Muscle of back (tissue), 11 donors: ENCODE results near the gene ZFHX3. TPM values are rescaled to one million over a fixed set of nuclear protein-coding genes. Genes with fewer than 3 reads are reported as not detected.

Experiments used
- DNase-seq, 3 donors: peaks; one replicate each; pipeline versions ENCODE4 v3.0.0 to v3.0.0-alpha.2; 2013
- polyA plus RNA-seq, 10 donors: library from polyadenylated mRNA; unstranded; fragments of 120-200 nt; gene quantifications; one replicate each; pipeline ENCODE4 v1.2.1, GENCODE V29; 2013; ENCODE audit not compliant: insufficient read length in 10 of 10

ZFHX3 gene
- polyA plus RNA-seq, 10 donors: 7.4 to 13.0 (median 11.1) TPM

DNA sequence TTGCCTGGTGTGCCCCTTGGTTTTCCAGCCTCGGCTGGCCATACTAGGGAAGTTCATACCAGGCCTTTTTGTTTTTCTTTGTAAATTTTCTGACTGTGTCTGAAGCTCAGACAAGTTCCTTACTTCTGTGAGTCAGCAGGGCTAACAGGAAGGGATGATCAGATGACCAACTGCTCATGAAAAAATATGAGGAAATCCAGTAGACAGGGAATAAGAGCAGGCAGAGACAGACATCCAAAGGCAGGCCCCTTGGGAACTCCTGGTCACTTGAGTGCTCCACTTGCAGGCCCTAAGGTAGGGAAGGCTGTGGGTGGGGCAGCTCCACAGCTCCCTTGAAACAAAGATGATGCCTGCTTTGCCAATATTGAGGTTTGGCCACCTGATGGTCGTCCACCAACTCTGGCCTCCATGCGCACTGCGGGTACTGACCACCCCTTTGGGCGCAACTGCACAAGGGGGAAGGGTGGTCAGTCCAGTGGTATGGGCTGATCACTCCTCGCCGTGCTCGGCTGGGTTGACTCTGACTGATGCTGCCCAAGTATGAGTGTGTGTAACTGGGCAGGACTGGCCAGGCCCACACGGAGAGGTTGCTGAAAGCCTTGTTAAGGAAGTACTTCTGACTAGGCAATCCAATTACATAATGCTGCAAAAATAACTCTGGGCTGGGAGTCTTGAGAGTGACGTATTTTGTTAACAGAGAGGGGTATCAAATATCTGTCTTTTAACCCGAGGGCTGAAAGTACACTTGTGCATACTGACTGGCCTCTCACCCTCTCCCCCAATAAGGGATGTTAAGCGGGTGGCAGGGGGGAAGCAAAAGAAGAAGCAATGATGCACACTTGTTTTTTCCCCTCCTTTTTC lies 20.8 kb upstream of the ZFHX3 start:
- DNase-seq: peak in 2 of 3 donors; percentile 87 to 88

DNA sequence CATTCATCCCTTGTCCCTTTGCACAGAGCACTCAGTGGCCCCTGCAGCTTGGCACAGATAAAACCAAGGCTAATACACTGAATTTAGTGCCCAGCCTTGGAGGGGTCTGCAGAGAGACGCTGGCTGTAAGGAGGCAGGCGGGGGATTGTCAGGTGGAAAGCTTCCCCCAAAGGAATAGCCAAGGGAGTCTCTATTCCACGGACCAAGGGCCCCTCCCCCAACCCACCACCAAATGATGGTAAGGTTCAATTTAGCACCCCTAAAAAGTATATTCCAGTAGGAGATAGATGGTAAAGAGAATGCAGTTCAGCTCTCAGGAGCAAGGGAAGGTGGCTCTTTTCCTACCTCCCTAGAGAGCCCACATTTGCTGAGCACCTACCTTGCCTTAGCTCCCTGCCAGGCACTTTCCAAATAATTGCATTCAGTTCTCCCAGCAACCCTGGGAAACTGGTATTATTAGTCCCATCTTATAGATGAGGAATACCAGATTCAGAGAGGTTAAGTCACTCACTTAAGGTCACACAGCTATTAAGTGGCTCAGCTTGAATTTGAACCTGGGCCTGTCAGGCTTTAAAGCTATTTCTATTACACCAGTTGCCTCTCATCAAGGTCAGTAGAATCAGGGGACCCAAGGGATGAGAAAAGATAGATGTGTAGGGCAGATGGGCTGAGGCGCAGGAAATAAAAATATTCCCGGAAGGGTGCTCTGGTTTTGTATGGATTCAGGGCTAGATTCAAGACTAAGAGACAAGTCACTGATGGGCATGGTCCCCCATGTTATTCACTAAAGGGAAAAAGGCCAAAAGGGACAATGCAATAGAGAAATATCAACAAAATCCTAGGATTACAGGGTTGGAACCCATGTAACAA lies 20.0 kb upstream of the ZFHX3 start:
- DNase-seq: no peak

DNA sequence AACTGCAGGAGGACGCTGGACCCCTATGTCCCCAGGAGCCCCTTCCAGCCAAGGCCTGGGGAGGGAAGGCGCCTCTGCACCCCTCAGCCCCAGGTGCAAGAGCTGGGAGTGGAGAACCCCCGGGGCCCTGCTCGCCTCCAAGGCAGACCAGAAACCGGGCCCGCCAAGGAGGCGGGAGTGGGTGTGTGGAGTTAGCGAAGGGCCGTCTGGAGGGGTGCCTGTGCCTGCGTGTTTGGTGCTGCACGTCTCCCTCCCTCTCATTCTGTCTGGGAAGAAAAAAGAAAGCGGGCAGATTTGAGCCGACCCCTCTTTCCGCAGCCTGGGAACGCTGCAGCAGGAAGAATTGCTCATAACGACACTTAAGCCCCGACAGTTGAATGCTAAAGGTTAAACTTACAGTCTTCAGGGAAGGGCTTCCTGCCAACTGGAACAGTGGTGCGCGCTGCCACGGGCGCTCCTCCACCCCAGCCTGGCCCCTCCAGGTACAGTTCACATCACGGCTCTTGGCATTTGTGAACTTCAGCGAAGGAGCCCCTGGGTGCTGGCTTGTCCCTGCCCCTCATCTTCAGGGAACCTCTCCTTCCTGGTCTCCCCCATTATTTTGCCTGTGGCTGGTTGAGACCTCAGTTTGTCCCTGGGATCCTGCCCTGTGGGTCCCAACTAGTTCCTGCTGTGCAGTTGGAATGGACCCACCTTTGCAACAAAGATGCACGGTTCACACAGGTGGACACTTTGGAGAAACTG lies 19.2 kb upstream of the ZFHX3 start:
- peak in 2 of 3 donors; percentile 50 to 80 for DNase-seq

DNA sequence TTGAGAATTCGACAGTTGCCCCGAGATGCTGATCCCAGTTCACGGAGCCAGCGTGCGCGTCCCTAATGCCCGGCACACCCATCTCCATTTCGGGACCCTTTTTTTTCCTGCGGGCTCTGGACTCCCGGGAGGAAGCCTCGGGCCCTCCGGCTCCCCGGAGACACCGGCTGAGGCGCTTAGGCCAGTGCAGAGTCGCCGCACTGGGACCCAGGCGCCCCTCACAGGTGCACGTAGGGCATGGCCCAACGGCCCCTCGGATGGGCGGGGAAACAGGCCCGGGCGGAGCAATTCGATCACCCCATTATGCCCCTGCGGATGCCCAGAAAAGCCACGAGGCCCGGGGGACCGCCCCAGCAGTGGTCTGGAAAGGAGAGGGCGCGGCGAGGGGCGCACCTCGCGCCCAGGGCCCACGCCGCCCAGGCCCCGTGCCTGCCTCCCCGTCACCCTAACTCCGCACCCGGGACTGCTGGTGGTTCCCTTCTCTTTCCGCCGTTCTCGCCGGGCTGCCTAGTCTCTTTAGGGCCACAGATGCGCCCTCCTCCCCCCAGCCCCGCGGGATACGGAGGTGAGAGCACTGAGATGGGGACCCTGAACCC lies 18.5 kb upstream of the ZFHX3 start:
- DNase-seq: no peak

DNA sequence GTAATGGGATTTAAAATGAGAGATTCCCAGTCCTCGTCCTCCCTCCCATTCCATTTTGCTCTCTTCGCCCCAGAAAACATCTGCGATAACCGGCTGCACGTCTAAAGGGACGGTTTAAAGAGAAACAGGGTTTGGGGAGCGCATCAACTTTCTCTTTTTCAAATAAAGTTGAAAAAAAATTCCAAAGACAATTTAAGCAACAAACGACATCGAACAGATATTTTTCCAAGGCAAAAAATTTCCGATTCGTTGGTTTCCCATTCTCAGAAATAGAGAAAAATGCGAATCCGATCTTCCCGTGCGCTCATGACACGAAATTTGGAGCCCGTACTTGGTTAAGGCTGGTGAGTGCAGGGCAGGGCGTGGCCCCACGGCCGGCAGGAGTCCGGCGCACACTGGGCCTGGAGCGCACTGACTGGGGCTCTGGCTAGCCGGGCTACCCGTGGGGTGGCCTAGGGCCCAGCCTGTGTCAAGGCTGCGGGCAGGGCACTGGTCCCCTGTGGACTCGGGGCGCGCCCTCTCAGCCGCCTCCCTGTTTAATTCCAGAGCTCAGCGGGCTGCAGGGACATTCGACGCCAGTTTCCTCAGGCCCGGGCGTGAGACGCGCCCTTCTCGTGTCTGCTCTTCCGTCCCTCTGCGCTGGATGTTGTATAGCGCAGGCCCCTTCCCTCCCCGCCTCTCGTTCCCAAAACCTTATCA lies 17.9 kb upstream of the ZFHX3 start:
- peak in 2 of 3 donors; percentile 51 to 80 for DNase-seq

DNA sequence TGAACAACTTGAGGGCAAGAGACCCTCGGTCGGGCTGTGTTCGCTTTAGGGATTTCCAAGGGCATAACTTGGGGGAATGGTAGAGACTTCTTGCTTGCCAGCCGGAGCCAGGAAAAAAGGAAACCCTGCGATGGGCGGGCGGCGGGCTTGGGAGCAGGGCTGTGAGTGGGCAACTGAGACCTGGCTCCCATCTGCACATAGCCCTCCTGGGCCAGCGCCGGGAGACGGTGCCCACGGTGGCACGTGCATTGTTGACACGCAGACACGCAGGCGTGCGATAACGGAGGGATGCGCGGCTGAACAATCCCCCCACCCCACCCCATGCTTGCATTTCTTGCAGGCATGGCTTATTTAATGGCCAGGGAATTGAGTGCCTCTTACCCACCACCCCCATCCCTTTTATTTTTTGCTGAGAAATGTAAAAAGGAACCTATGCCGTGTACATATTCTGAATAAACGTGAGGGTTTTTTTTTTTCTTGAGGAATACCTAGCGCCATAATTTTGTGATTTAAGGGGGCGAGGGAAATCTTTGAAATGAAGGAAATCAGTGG lies 17.1 kb upstream of the ZFHX3 start:
- peak in 1 of 3 donors; percentile 24 for DNase-seq

DNA sequence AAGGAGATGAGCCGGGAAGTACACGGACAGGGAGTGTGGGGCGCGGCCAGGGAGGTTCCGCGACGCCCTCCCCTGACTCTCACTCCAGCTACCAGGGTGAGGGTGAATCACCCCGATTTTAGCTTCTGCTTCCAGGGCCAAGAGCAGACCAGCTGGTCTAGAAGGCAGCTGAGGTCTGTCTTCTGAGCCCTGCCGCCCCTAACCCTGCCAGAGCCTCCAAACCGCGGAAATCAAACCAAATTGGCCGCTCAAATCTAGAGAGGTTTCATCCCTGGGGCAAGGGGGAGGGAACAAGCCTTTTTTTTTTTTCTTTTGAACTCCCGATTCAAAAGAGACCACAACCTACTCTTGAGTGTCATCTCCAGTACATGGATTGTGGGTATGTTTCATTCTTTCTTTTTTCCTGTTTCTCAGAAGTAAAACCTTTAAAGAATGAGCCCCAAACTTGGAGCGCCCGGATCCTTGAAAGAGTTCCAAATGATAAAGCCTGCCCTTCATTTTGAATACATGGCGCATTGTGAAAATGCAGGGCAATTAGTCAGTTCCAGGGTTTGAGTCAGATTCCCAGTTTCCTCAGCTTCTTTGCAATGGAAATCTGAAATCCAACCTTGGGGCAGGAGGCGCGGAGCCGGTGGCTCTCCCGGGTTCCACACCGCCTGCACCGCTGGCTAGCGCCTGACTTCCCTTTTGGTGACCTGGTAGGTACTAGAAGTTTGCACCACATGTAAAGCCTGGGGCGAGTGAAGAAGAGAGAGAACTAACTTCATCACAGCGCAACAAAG lies 16.5 kb upstream of the ZFHX3 start:
- peak in 1 of 3 donors; percentile 61 for DNase-seq

DNA sequence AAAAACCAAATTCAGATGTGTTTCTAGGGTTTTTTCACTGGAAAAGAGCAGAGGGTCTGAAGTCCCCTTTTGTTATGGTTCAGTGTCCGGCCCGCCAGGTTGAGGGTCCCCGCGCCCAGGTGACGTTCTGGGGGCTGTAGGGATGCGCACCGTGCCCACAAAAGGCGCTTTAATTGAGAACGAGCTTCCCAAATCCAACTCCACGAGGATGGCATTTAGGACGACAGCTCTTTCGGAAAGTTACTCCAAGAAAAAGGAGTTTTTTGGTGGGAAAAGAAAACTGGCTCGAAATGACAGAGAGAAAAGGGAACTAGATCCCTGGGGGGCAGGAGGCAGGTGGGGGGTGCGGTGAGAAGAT lies 15.9 kb upstream of the ZFHX3 start:
- DNase-seq: no peak

DNA sequence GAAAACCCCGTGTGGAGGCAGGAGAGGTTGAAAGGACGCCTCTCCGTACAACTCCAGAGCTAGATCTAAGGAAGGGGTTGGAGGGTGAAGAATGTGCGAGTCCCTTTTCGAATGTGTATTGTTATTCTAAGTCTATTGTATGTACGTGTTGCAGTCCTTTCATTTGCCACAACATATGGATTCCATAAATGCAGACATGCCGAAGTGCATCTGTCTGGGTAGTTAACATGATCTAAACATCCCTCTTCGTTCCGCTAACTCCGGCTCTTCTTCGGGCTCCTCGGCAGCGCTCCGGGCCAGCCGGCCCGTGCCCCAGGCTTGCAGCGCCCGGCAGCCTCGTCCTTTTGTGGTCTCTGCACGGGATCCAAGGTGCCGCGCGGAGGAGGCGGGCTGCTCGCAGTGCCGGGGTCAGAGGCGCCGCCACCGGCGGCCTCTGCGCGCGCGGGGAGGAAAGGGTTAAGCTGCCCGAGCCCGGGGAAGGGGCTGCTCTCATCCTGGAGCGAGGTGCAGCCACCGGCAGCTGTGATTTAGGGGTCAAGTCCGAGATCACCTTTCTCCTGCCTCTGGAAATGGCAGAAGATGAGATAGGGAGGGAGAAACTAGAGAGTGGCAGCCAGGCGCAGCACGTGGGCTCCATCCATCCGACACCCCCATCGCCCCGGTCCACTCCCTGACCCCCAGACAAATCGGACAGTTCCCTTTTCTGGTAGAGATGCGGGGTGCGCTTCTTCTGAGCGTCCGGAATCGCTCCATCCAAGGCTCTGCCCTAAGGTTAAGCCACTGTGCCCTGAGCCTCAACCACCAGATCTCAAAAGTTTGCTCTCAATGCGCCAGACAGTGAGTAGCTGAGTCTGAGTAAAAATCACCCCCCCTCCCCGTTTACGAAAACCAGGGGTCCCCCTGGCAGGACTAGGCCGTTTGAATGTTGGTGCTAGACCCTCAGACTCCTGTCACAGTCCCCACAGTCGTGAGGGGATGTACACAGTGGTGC lies 15.1 kb upstream of the ZFHX3 start:
- peak in 2 of 3 donors; percentile 27 to 65 for DNase-seq

DNA sequence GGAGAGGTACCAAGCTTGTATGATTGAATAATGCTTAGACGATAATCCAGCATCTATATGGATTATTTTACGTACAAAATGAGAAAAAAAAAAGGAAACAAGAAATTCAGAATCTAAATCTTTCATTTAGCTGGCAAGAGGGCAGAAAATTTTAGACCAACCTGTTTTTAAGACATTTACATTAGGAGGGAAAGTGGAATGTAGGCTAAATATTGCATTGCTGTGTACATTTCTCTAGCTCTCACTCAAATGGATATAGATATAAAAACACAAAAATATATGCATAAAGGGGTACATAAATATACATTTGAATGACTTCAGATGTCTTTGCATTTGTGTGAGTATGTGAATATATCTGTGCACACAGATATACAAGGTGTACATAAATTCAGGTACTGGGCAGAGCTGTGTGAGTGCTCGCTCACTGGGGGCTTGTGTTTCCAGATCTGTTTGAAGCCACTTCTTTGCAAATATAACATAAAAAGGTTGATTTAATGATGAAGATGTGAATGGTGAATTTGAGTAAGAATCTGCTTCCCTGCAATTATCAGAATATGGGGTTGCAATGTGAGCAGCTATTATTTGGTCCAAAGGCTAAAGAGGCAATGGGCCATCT lies 14.2 kb upstream of the ZFHX3 start:
- DNase-seq: peak in 1 of 3 donors; percentile 55

DNA sequence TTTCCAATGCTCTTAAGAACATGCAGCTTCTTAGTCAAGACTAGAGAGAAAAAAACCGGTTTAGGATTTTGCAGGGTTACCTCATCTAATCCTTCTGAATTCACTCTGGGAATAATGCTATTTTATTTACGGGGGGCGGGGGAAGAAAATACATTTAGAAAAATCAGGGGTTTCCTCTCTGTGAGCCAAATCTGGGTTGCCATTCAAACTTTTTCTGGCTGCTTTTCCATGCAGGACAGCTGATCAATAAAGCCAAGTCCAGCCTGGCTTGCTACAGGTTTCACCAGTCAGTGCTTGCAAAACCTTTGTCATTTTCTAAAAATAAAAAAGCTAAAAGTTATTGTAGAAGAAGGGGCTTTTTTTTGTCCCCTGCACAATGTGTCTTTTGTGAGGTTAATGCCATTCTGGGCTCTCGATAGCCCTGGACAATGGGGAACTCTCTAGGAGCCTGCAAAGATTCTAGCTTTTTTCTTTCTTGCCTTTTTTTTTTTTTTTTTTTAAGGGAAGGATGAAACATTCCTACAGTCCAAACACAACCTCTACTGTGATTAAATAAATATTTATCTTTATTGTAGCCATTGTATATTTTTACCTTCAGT lies 13.1 kb upstream of the ZFHX3 start:
- peak in 2 of 3 donors; percentile 23 to 51 for DNase-seq

DNA sequence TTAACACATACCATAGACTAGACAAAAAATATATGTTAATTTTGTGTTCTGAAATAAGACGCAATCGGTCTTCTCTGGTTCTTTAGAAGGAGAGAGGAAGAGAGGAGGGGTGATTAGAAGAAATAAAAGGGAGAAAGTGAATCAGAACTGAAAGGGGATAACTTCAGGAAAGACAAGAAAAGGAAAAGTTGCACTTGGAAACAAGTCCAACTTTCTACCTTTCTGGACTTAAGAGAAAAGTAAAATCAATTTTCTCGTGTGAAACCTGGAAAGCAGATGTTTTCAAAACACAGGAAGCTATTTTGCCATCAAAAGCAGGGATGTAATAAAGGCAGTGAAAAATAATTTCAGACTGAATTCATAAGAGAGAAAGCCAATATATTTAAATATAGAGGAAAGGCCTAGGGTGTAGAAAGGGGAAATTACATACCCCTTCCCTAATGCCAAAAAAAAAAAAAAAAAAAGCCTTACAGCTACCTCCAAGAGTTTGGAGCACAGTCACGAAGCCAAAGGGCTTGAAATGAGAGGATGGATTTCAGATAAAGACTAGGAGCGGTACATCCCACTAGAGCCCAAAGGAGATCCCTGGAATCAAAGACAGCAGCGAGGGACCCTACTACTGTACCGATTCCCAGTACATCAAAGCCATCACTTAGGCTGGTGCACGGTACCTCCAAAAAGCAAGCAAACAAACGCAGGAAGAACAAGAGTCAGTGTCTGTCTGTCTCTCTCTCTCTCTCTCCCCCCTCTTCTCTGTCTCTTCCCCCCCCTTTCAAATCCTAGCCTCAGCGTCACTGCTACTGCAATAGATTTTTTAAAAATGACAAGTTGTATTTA lies 12.1 kb upstream of the ZFHX3 start:
- DNase-seq: peak in 1 of 3 donors; percentile 61

DNA sequence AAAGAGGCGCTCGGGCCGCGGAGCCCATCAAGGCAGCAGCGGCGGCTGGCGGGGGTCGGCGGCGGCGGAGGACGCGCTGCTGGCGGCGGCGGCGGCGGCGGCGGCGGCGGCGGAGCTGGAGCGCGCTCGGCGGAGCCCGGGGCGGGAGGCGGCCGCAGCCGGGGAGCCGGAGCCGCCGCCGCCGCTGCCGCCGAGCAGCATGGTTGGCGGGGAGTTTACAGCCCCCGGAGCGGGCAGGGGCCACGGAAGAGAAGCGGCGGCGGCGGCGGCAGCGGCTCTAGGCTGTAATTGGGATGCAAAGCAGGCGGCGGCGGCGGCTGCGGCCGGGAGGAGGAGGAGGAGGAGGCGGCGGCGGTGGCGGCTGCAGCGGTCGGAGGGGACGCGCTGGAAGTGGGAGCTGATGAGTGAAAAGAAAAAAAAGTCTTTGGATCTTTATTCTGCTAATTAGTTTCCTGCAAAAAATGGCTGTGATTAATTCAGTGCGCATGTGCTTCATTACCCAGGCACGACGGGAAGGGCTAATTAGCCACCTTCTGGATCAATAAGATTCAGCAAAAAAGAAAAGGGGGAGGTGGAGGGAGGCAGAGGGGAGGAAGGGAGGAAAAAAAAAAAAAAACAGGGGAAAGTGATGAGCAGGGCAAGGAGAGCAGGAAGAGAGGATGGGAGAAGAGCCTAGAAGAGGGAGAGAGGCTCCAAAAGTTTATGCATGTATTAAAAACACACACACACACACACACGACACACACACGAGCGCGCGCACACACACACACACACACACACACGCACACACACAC lies 10.9 kb upstream of the ZFHX3 start:
- DNase-seq: peak in 1 of 3 donors; percentile 89

DNA sequence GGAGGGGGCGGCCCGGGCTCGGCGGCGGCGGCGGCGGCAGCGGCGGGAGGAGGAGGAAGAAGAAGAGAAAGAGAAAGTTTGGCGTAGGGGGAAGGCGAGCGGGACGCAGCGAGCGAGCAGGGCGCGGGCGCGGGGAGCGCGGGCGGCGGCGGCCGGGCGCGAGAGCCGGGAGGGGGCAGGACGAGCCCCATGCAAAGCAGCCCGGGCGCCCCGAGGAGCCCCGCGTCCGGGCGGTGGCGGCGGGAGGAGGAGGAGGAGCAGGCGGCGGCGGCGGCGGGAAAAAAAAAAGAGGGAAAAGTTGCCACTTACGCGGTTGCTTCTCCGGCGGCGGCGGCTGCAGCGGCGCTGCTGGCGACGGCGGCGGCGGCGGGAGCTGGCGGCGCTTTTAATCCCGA lies 10.3 kb upstream of the ZFHX3 start:
- peak in 2 of 3 donors; percentile 46 to 83 for DNase-seq

DNA sequence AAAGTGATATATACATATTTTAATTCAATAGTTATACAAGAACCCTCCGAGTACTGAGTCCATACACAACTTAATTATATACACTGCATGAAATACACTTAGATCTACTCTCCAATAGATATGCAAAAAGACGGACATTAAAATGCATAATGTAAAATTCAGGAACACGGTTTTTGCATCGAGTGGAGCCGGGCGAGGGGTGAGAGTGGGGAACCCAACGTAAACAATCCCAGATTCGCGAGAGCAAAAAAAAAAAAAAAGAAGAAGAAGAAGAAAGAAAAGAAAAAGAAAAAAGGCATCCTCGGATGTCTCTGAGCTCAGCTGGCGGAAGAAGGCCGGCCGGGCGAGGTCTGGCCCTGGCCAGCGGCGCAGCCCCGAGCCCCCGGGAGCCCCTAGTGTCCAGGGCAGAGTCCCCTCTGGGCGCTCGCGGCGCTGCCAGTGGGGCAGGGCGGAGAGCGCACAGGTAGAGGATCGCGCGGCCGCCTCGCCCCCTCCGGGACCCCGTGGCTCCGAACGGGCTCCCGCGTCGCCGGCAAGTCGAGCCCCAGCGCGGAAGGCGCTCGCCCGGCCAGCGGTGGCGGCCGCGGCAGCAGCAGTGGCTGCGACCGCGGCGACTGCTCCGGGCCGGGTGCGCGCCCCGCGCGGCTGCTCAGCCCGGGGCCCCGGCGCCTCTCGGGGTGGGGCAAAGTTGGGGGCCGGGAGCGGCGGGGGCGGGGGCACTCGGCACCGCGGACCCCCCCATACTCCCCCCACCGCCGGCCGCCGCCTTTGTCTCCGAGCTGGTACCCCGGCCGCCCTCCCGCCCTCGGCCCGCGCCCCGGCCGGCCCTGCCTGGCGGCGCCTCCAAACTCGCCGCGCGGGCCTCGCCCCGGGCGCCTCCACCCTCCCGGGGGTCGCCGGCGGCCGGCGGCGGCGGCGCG lies 9.6 kb upstream of the ZFHX3 start:
- DNase-seq: peak in 1 of 3 donors; percentile 85
